Measurements from ENCODE around the gene SLC2A4. TPM values are rescaled to one million over a fixed set of nuclear protein-coding genes. Genes with fewer than 3 reads are reported as not detected.
"Not testable (repeated sequence)": the region's sequence is repeated elsewhere in the genome, so short reads cannot be mapped to it uniquely, and the experiment has no call there.

Gene SLC2A4
- total and polyA plus RNA-seq, 2 donors from 2014 or later, result 2.8 to 4.2 TPM

GRCh38 chr17:7329997-7330637 is 48.6 kb downstream of the SLC2A4 start:
- FAIRE-seq, result no peak

DNA sequence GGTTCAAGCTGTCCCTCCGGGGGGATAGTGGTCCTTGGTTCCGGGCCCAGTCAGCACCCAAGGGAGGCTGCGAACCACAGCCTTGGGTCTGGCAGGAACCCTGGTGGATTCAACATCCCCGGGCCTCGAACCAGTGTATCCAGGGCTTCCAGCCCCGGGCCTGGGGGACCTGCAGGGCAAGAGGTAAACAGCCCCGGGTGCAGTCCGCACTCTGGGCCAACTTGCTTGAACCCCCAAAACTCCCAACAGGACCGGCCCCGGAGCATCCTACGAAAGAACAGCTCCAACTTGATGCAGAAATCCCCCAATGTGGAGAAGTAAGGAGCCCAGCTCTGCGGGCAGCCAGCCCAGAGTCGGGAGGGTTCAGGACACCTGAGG is 49.1 kb downstream of the SLC2A4 start:
- peaks cover 0 to 17% (median 7%) of the 10 kb centered on the region in 3 donors for H3K4me1 ChIP-seq (ENCODE audit: control insufficient read depth in 2 of 3, insufficient read depth in 2 of 3, low read depth in 1 of 3, low read length in 3 of 3)
- peak overlapping the region; percentile 14 to 32 for H3K27ac ChIP-seq (ENCODE audit: low read depth in 2 of 2, low read length in 2 of 2)
- H3K9ac ChIP-seq (ENCODE audit: low read length in 3 of 3), result no peak overlapping the region
- peak in 2 of 5 donors; percentile 74 to 84 for DNase-seq
- H3K27me3 ChIP-seq (ENCODE audit: control insufficient read depth, insufficient read depth, low read length), result no peaks in the 10 kb centered on the region
- no peaks in the 10 kb centered on the region for H3K9me3 ChIP-seq (ENCODE audit: control insufficient read depth in 2 of 3, insufficient read depth in 1 of 3, low read length in 3 of 3)
- H3K4me3 ChIP-seq (ENCODE audit: low read length in 3 of 3), result peak overlapping the region; percentile 7 to 98 (median 11)
- peaks cover 1 to 7% (median 4%) of the 10 kb centered on the region in 3 donors for H3K36me3 ChIP-seq (ENCODE audit: control insufficient read depth in 2 of 3, insufficient read depth in 3 of 3, low read length in 3 of 3)
- no peak for TF ChIP-seq CTCF (IDR thresholded peaks at IDR 0.05; ENCODE audit: borderline replicate concordance, extremely low read depth, insufficient read depth)
- intact Hi-C loops (cut with DNase I), result no loop called here
- FAIRE-seq, result no peak

More at GRCh38 chr17:7329997-7330637, 48.6 kb downstream of the SLC2A4 start:
- DNase-seq, result peak; percentile 90 to 95 (median 92)
- no peaks in the 10 kb centered on the region for H3K9me3 ChIP-seq (ENCODE audit: control insufficient read depth in 2 of 3, insufficient read depth in 1 of 3, low read length in 3 of 3)
- no peak for TF ChIP-seq CTCF (IDR thresholded peaks at IDR 0.05; ENCODE audit: borderline replicate concordance, extremely low read depth, insufficient read depth)
- peak overlapping the region; percentile 98 to 99 (median 99) for H3K4me3 ChIP-seq (ENCODE audit: low read length in 3 of 3)
- H3K9ac ChIP-seq (ENCODE audit: low read length in 3 of 3), result peak overlapping the region; percentile 79 to 95 (median 85)
- peak overlapping the region; percentile 92 to 94 for H3K27ac ChIP-seq (ENCODE audit: low read depth in 2 of 2, low read length in 2 of 2)
- no peaks in the 10 kb centered on the region for H3K27me3 ChIP-seq (ENCODE audit: control insufficient read depth, insufficient read depth, low read length)
- H3K36me3 ChIP-seq (ENCODE audit: control insufficient read depth in 2 of 3, insufficient read depth in 3 of 3, low read length in 3 of 3), result peaks cover 2 to 7% (median 5%) of the 10 kb centered on the region in 3 donors
- H3K4me1 ChIP-seq (ENCODE audit: control insufficient read depth in 2 of 3, insufficient read depth in 2 of 3, low read depth in 1 of 3, low read length in 3 of 3), result peaks cover 0 to 17% (median 7%) of the 10 kb centered on the region in 3 donors
- intact Hi-C loops (cut with DNase I), result no loop called here

DNA sequence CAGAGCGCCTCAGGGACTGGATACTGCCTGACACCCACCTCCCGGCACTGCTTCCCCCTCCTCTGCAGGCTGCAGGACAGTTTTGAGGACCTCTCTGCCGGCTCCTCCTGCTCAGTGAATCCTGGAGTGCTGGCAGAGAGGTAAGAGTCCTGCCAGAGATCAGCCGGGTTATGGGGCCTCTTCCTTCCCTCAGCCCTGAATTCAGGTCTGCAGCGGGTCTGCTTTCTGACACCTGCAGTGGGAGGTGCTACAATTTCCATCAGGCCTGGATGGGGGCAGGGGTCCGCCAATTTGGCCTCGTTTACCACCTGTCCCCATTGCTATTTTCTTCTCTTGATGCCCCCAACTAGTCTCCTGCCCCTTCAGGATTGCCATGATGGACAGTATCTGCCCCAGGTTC is 50.6 kb downstream of the SLC2A4 start:
- TF ChIP-seq CTCF (IDR thresholded peaks at IDR 0.05; ENCODE audit: borderline replicate concordance, extremely low read depth, insufficient read depth), result no peak
- Histone ChIP-seq H3K9me3 (ENCODE audit: control insufficient read depth in 2 of 3, insufficient read depth in 1 of 3, low read length in 3 of 3) (no peaks in the 10 kb centered on the region), H3K4me1 (ENCODE audit: control insufficient read depth in 2 of 3, insufficient read depth in 2 of 3, low read depth in 1 of 3, low read length in 3 of 3) (peaks cover 0 to 17% (median 7%) of the 10 kb centered on the region in 3 donors), H3K27me3 (ENCODE audit: control insufficient read depth, insufficient read depth, low read length) (no peaks in the 10 kb centered on the region), H3K9ac (ENCODE audit: low read length in 3 of 3) (no peak overlapping the region), H3K27ac (ENCODE audit: low read depth in 2 of 2, low read length in 2 of 2) (no peak overlapping the region), H3K4me3 (ENCODE audit: low read length in 3 of 3) (no peak overlapping the region), H3K36me3 (ENCODE audit: control insufficient read depth in 2 of 3, insufficient read depth in 3 of 3, low read length in 3 of 3) (no peaks in the 10 kb centered on the region)
- intact Hi-C loops (cut with DNase I), result no loop called here
- FAIRE-seq (no peak), DNase-seq (no peak)

GRCh38 chr17:7332600-7333069 is 51.1 kb downstream of the SLC2A4 start:
- H3K36me3 ChIP-seq (ENCODE audit: control insufficient read depth in 2 of 3, insufficient read depth in 3 of 3, low read length in 3 of 3); H3K27me3 ChIP-seq (ENCODE audit: control insufficient read depth, insufficient read depth, low read length); DNase-seq; H3K27ac ChIP-seq (ENCODE audit: low read depth in 2 of 2, low read length in 2 of 2); H3K4me3 ChIP-seq (ENCODE audit: low read length in 3 of 3); H3K9me3 ChIP-seq (ENCODE audit: control insufficient read depth in 2 of 3, insufficient read depth in 1 of 3, low read length in 3 of 3); H3K9ac ChIP-seq (ENCODE audit: low read length in 3 of 3); intact Hi-C loops (cut with DNase I); FAIRE-seq: not testable (repeated sequence)
- peaks cover 0 to 17% (median 7%) of the 10 kb centered on the region in 3 donors for H3K4me1 ChIP-seq (ENCODE audit: control insufficient read depth in 2 of 3, insufficient read depth in 2 of 3, low read depth in 1 of 3, low read length in 3 of 3)

All from kidney (tissue), 14 donors.